Measurements from ENCODE around the gene HMMR.
"Not testable (repeated sequence)": the region's sequence is repeated elsewhere in the genome, so short reads cannot be mapped to it uniquely, and the experiment has no call there.

HMMR gene

GRCh38 chr5:163460562-163461171 lies at the start of gene HMMR:
Gene HMMR, plus strand, starts transcription at chr5:163460632. Its CDS starts 61 bp downstream, at chr5:163460693.
- peak; percentile 16 for DNase-seq (ENCODE audit: low spot score)

GRCh38 chr5:163415673-163416072 lies 44.8 kb upstream of the HMMR start:
- not testable (repeated sequence) for DNase-seq (ENCODE audit: low spot score)

- no peak for DNase-seq (ENCODE audit: low spot score)
Measured at GRCh38 chr5:163424836-163425235, 35.6 kb upstream of the HMMR start.

- DNase-seq (ENCODE audit: low spot score), result not testable (repeated sequence)
Measured at GRCh38 chr5:163426128-163426527, 34.3 kb upstream of the HMMR start.

- no peak for DNase-seq (ENCODE audit: low spot score)
Measured at GRCh38 chr5:163432544-163432943, 27.9 kb upstream of the HMMR start.

GRCh38 chr5:163433271-163433670 lies 27.2 kb upstream of the HMMR start:
- DNase-seq (ENCODE audit: low spot score), result no peak

- DNase-seq (ENCODE audit: low spot score), result no peak
Measured at GRCh38 chr5:163434401-163434866, 26.0 kb upstream of the HMMR start.

GRCh38 chr5:163436515-163436914 lies 23.9 kb upstream of the HMMR start:
- DNase-seq (ENCODE audit: low spot score), result no peak

- DNase-seq (ENCODE audit: low spot score), result no peak
Measured at GRCh38 chr5:163437011-163437308, 23.5 kb upstream of the HMMR start.

- DNase-seq (ENCODE audit: low spot score), result peak; percentile 98
Measured at GRCh38 chr5:163437309-163438182, 22.9 kb upstream of the HMMR start, which contains the start of gene CCNG1. Gene CCNG1, plus strand, starts transcription at chr5:163437595. Its CDS starts 1,662 bp downstream, at chr5:163439257.

GRCh38 chr5:163439092-163439425 lies 21.4 kb upstream of the HMMR start:
- DNase-seq (ENCODE audit: low spot score), result no peak

GRCh38 chr5:163440954-163441353 lies 19.5 kb upstream of the HMMR start:
- DNase-seq (ENCODE audit: low spot score), result no peak

GRCh38 chr5:163444526-163444925 lies 15.9 kb upstream of the HMMR start:
- no peak for DNase-seq (ENCODE audit: low spot score)

GRCh38 chr5:163445345-163445744 lies 15.1 kb upstream of the HMMR start:
- no peak for DNase-seq (ENCODE audit: low spot score)

- no peak for DNase-seq (ENCODE audit: low spot score)
Measured at GRCh38 chr5:163447191-163447590, 13.2 kb upstream of the HMMR start.

GRCh38 chr5:163447875-163448274 lies 12.6 kb upstream of the HMMR start:
- no peak for DNase-seq (ENCODE audit: low spot score)

GRCh38 chr5:163448491-163448890 lies 11.9 kb upstream of the HMMR start:
- DNase-seq (ENCODE audit: low spot score), result no peak

GRCh38 chr5:163451489-163451888 lies 8.9 kb upstream of the HMMR start:
- no peak for DNase-seq (ENCODE audit: low spot score)

GRCh38 chr5:163453705-163454104 lies 6.7 kb upstream of the HMMR start:
- DNase-seq (ENCODE audit: low spot score), result no peak

GRCh38 chr5:163455406-163455805 lies 5.0 kb upstream of the HMMR start:
- DNase-seq (ENCODE audit: low spot score), result not testable (repeated sequence)

GRCh38 chr5:163456029-163456589 lies 4.3 kb upstream of the HMMR start:
- no peak for DNase-seq (ENCODE audit: low spot score)

- DNase-seq (ENCODE audit: low spot score), result no peak
Measured at GRCh38 chr5:163456840-163457239, 3.6 kb upstream of the HMMR start.

GRCh38 chr5:163458778-163459385 lies 1.6 kb upstream of the HMMR start:
- DNase-seq (ENCODE audit: low spot score), result no peak

Measured in LoVo (cell line).